OCI-LY7 (cell line): ENCODE results near the gene PRIM2. TPM values are rescaled to one million over a fixed set of nuclear protein-coding genes. Genes with fewer than 3 reads are reported as not detected.
"Not testable (repeated sequence)": the region's sequence is repeated elsewhere in the genome, so short reads cannot be mapped to it uniquely, and the experiment has no call there.

Experiments
- BruUV-seq: library from RNA; stranded (reverse); fragments of 400-500 nt; replicated peaks from 2 replicates; lab custom pipeline; 2021; lab: Mats Ljungman, UMichigan
- CTCF ChIA-PET: fragments of 300-600 bp; sonication (Branson Sonifier 250); formaldehyde crosslinking; loops from one replicate; lab custom pipeline; 2022; ENCODE audit warnings: antibody characterized with exemption; ENCODE audit not compliant: unreplicated experiment; lab: Charles Lee
- POLR2A ChIA-PET: fragments of 300-600 bp; sonication (Branson Sonifier 250); formaldehyde crosslinking; loops from one replicate; lab custom pipeline; 2022; ENCODE audit warnings: antibody characterized with exemption; lab: Charles Lee
- DNase-seq: peaks from one replicate; pipeline ENCODE4 v3.0.0-alpha.2; 2015; ENCODE audit warnings: low spot score
- H2AFZ ChIP-seq: fragments of 200-600 bp; sonication (generic), shearing (Covaris generic); 2 replicates; pipeline ENCODE4 v1.6.1; 2014; ENCODE audit warnings: mild to moderate bottlenecking, antibody characterized with exemption, low read length, moderate library complexity
- H3K27ac ChIP-seq: fragments of 200-600 bp; sonication (generic); 2 replicates; pipeline ENCODE4 v1.5.1; 2014; ENCODE audit warnings: mixed run types, low read depth, mild to moderate bottlenecking, moderate library complexity, low read length, inconsistent platforms; ENCODE audit not compliant: poor library complexity, severe bottlenecking
- H3K36me3 ChIP-seq: fragments of 200-600 bp; sonication (generic); 2 replicates; pipeline ENCODE4 v1.6.1; 2014; ENCODE audit warnings: mild to moderate bottlenecking, antibody characterized with exemption, low read length, moderate library complexity, mixed read lengths; ENCODE audit not compliant: insufficient read depth
- H3K4me1 ChIP-seq: fragments of 200-600 bp; sonication (generic); 2 replicates; pipeline ENCODE4 v1.5.1; 2014; ENCODE audit warnings: mild to moderate bottlenecking, low read length; ENCODE audit not compliant: insufficient read depth, poor library complexity, severe bottlenecking
- H3K4me2 ChIP-seq: fragments of 200-600 bp; sonication (generic); 2 replicates; pipeline ENCODE4 v1.6.1; 2014; ENCODE audit warnings: mild to moderate bottlenecking, low read length
- H3K4me3 ChIP-seq: fragments of 200-600 bp; sonication (generic); 2 replicates; pipeline ENCODE4 v1.5.1; 2014; ENCODE audit warnings: mild to moderate bottlenecking, low read depth, low read length; ENCODE audit not compliant: poor library complexity, severe bottlenecking
- H3K79me2 ChIP-seq: fragments of 200-600 bp; sonication (generic); 2 replicates; pipeline ENCODE4 v1.6.1; 2016; ENCODE audit warnings: low read depth, mild to moderate bottlenecking, low read length, moderate library complexity, mixed read lengths; ENCODE audit not compliant: insufficient read depth
- H3K9me2 ChIP-seq: fragments of 200-600 bp; sonication (generic); 2 replicates; pipeline ENCODE4 v1.6.1; 2016; ENCODE audit warnings: mild to moderate bottlenecking, low read length, mixed read lengths; ENCODE audit not compliant: insufficient read depth
- H3K9me3 ChIP-seq: fragments of 200-600 bp; sonication (generic); 2 replicates; pipeline ENCODE4 v1.6.1; 2014; ENCODE audit warnings: mild to moderate bottlenecking, mixed run types, low read length, mixed read lengths
- H4K20me1 ChIP-seq: fragments of 200-600 bp; sonication (generic); 2 replicates; pipeline ENCODE4 v1.6.1; 2014; ENCODE audit warnings: mild to moderate bottlenecking, antibody characterized with exemption, low read length, moderate library complexity, mixed read lengths; ENCODE audit not compliant: insufficient read depth
- intact Hi-C: fragments of 100-400 bp; cut with micrococcal nuclease; formaldehyde crosslinking; loops from one replicate; pipeline ENCODE4 v1.10.0; 2022; ENCODE audit not compliant: unreplicated experiment
- total RNA-seq, 2 experiments: library from RNA; depleted of rRNA in 1 of 2; stranded (reverse); fragments of >200 nt in 1 of 2; shearing (Covaris generic) in 1 of 2; gene quantifications; 2 replicates each; pipeline ENCODE4 v1.2.3, GENCODE V29; 2014 to 2022

PRIM2 gene
- total RNA-seq, 2 experiments from 2014 or later, result 28.6 to 41.4 TPM

DNA sequence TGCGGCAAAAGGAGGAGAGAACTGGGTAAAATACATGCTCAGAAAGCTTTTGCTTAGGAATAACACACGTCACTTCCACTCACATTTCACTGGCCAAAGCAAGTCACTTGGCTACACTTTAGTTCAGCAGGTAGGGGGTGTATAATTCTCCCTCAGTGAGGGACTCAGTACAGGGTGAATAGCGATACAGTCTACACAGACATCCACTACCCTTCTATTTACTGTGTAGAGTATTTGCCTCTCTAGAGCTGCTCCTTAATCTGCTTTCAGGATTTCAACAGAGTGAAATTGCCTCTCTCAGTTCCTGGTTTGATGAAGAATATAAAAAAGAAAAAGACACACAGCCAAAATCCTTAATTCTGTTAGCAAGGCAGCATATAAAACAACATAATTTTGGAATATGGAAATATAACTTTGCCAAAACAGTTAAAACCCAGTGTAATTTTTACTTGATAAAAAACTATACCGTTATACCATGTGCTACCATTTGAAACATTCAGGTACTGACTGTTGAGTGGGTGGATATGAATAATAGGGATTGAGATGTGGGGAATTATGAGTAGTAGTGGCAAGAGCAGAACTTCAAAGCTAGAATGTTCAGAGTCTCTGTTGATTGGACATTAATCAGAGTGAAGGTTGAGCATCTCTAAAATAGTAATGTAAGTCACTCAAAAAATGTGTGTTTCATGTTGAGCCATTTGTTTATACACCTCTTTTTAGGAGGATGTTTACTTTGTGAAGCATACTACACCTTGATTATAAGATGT is 51.7 kb downstream of the PRIM2 start:
- POLR2A ChIA-PET, H3K4me2 ChIP-seq, H3K79me2 ChIP-seq, DNase-seq, H3K27ac ChIP-seq, H3K4me1 ChIP-seq, H3K36me3 ChIP-seq, CTCF ChIA-PET, H3K4me3 ChIP-seq, H2AFZ ChIP-seq, BruUV-seq, H3K9me2 ChIP-seq, H3K9me3 ChIP-seq, H4K20me1 ChIP-seq, intact Hi-C loops: not testable (repeated sequence)

DNA sequence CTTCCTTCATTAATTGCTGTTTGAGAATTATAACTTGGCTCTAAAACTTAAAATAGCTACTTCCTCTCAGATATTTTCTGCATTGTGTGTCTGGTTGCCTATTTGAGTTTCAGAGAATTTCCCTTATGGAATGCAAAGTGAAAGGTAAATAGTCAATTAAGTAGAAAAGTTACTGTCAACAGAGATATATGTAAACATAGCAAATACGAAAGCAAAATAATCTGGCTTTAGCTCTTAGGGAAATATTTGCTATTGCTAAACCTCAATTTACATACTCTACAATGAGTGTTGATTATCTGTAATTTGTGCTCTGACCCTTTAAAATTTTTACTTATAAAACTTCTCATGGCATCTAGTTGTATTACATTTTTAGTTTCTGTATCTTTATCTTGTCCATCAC is 54.3 kb downstream of the PRIM2 start:
- H3K79me2 ChIP-seq, H3K27ac ChIP-seq, POLR2A ChIA-PET, H4K20me1 ChIP-seq, H3K4me2 ChIP-seq, H3K9me3 ChIP-seq, intact Hi-C loops, H3K36me3 ChIP-seq, CTCF ChIA-PET, BruUV-seq, H2AFZ ChIP-seq, H3K4me3 ChIP-seq, H3K9me2 ChIP-seq, DNase-seq, H3K4me1 ChIP-seq: not testable (repeated sequence)

DNA sequence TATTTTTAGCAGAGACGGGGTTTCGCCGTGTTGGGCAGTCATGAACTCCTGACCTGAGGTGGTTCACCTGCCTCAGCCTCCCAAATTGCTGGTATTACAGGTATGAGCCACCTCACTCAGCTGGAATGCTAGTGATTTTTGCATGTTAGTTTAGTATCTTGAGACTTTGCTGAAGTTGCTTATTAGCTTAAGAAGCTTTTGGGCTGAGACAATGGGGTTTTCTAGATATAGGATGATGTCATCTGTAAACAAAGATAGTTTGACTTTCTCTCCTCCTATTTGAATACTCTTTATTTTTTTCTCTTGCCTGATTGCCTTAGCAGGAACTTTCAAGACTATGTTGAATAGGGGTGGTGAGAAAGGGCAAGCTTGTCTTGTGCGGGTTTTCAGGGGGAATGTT is 57.3 kb downstream of the PRIM2 start:
- H3K79me2 ChIP-seq, H3K4me3 ChIP-seq, intact Hi-C loops, H4K20me1 ChIP-seq, POLR2A ChIA-PET, CTCF ChIA-PET, H2AFZ ChIP-seq, H3K9me3 ChIP-seq, H3K36me3 ChIP-seq, H3K27ac ChIP-seq, H3K9me2 ChIP-seq, H3K4me1 ChIP-seq, BruUV-seq, DNase-seq, H3K4me2 ChIP-seq: not testable (repeated sequence)

DNA sequence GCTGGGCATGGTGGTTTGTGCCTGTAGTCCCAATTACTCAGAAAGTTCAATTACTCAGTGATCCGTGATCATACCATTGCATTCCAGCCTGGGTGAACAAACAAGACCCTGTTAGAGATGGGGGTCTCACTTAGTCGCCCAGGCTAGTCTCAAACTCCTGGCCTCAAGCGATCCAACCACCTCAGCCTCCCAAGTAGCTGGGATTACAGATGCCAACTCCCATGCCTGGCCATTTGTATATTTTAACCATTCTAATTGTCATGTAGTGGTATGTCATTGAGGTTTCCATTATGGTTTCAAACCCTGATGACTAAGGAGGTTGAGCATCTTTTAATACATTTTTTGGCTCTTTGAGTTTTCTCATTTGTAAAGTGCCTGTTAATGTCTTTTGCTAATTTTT is 58.7 kb downstream of the PRIM2 start:
- H3K79me2 ChIP-seq, H3K27ac ChIP-seq, POLR2A ChIA-PET, H3K9me3 ChIP-seq, H3K4me2 ChIP-seq, DNase-seq, CTCF ChIA-PET, H4K20me1 ChIP-seq, intact Hi-C loops, BruUV-seq, H3K9me2 ChIP-seq, H2AFZ ChIP-seq, H3K36me3 ChIP-seq, H3K4me1 ChIP-seq, H3K4me3 ChIP-seq: not testable (repeated sequence)

DNA sequence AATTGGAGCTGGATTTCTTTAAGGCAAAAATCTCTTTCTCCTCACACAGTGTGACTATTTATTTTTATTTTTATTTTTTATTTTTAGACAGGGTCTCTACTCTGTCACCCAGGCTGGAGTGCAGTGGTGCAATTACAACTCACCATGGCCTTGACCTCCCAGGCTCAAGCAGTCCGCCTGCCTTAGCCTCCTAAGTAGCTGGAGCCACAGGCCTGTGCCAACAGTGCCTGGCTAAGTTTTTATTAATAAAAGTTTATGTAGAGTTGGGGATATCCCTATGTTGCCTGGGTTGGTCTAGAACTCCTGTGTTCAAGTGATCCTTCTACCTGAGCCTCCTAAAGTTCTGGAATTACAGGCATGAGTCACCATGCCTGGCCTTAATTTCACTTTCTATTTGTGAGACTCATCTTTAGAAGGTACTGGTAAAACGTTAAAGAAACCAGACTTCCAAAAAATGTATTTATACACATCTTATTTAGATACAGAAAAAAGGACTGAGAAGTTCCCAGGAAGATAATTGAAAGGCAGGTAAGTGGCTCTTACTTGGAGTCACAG is 71.7 kb downstream of the PRIM2 start:
- POLR2A ChIA-PET, H3K4me1 ChIP-seq, H3K9me2 ChIP-seq, intact Hi-C loops, BruUV-seq, H4K20me1 ChIP-seq, H3K27ac ChIP-seq, H3K4me2 ChIP-seq, H2AFZ ChIP-seq, H3K4me3 ChIP-seq, H3K79me2 ChIP-seq, H3K36me3 ChIP-seq, CTCF ChIA-PET, DNase-seq, H3K9me3 ChIP-seq: not testable (repeated sequence)

DNA sequence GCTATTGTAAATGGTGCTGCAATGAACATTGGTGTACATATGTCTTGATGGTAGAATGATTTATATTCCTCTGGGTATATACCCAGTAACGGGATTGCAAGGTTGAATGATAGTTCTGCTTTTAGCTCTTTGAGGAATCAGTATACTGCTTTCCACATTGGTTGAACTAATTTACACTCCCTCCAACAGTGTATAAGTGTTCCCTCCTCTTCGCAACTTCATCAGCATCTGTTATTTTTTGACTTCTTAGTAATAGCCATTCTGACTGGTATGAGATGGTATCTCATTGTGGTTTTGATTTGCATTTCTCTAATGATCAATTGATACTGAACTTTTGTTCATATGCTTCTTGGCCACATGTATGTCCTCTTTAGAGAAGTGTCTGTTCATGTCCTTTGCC is 73.4 kb downstream of the PRIM2 start:
- H3K79me2 ChIP-seq, H3K9me3 ChIP-seq, H3K4me1 ChIP-seq, DNase-seq, H3K4me3 ChIP-seq, CTCF ChIA-PET, H3K36me3 ChIP-seq, H3K27ac ChIP-seq, intact Hi-C loops, H3K4me2 ChIP-seq, H4K20me1 ChIP-seq, BruUV-seq, H3K9me2 ChIP-seq, H2AFZ ChIP-seq, POLR2A ChIA-PET: not testable (repeated sequence)
